GM13977 (cell line): ENCODE results near the gene MAPRE3.

Experiments
- DNase-seq: peaks from one replicate; pipeline ENCODE4 v3.0.0; 2012; ENCODE audit warnings: low spot score
- CTCF ChIP-seq: IDR thresholded peaks from 2 replicates; pipeline ENCODE4 v1.5.1; 2012; ENCODE audit warnings: mild to moderate bottlenecking, control low read depth; ENCODE audit not compliant: insufficient read depth; ENCODE audit errors: extremely low read depth, missing control alignments
- in situ Hi-C: fragments of 300-500 bp; cut with MboI; formaldehyde crosslinking; loops from one replicate; pipeline ENCODE4 v1.12.0; 2022; ENCODE audit warnings: low sequenced_read_pairs, low pct_unique_long_range_greater_than_20kb, mixed read lengths, inconsistent platforms; ENCODE audit not compliant: unreplicated experiment

Gene MAPRE3

GRCh38 chr2:27013738-27014137 lies 43.3 kb downstream of the MAPRE3 start:
- DNase-seq = no peak
- in situ Hi-C loops = no loop called here
- TF ChIP-seq CTCF = no peak

GRCh38 chr2:27014771-27015433 lies 44.5 kb downstream of the MAPRE3 start:
- in situ Hi-C loops = no loop called here
- TF ChIP-seq CTCF = no peak
- DNase-seq = no peak

- peak; percentile 71 for DNase-seq
- in situ Hi-C loops = no loop called here
- TF ChIP-seq CTCF = peak; percentile 62
These were observed 46.4 kb downstream of the MAPRE3 start for GRCh38 chr2:27016801-27017325.

GRCh38 chr2:27018142-27018541 lies 47.7 kb downstream of the MAPRE3 start:
- DNase-seq = no peak
- in situ Hi-C loops = no loop called here
- no peak for TF ChIP-seq CTCF

- in situ Hi-C loops = no loop called here
- no peak for TF ChIP-seq CTCF
- no peak for DNase-seq
These were observed 49.0 kb downstream of the MAPRE3 start for GRCh38 chr2:27019459-27019858.

GRCh38 chr2:27019931-27020855 lies 49.8 kb downstream of the MAPRE3 start:
- no peak for DNase-seq
- in situ Hi-C loops = no loop called here
- no peak for TF ChIP-seq CTCF
